Upper lobe of left lung (tissue), 6 donors: ENCODE results near the gene HPD. TPM values are rescaled to one million over a fixed set of nuclear protein-coding genes. Genes with fewer than 3 reads are reported as not detected.

ENCODE experiments used
- ATAC-seq, 2 donors: fragments of 200-7000 bp; cut with Tn5 transposase; one replicate each; pipeline ENCODE4 v1.9.1; 2022; ENCODE audit warnings: mild to moderate bottlenecking in 2 of 2, moderate library complexity in 2 of 2; ENCODE audit not compliant: low FRiP score in 2 of 2
- DNase-seq, 2 donors: peaks; one replicate each; pipeline ENCODE4 v3.0.0-alpha.2; 2019 to 2020
- H3K27ac ChIP-seq, 4 donors: fragments of 200-600 bp; sonication (generic); one replicate each; pipeline ENCODE4 v1.5.1; 2016 to 2019
- H3K27me3 ChIP-seq, 4 donors: fragments of 200-600 bp; sonication (generic); one replicate each; pipeline ENCODE4 v1.5.1; 2017 to 2019
- H3K36me3 ChIP-seq, 4 donors: fragments of 200-600 bp; sonication (generic); one replicate each; pipeline ENCODE4 v1.5.1; 2016 to 2019
- H3K4me1 ChIP-seq, 4 donors: fragments of 200-600 bp; sonication (generic); one replicate each; pipeline ENCODE4 v1.5.1; 2018 to 2019
- H3K4me3 ChIP-seq, 4 donors: fragments of 200-600 bp; sonication (generic); one replicate each; pipeline ENCODE4 v1.5.1; 2017 to 2019; ENCODE audit warnings: mild to moderate bottlenecking in 2 of 4, moderate library complexity in 1 of 4
- H3K9me3 ChIP-seq, 4 donors: fragments of 200-600 bp; sonication (generic); one replicate each; pipeline ENCODE4 v1.5.1; 2018 to 2019
- CTCF ChIP-seq, 6 experiments: fragments of 450-650 bp in 4 of 6; fragments of 200-600 bp in 2 of 6; sonication (generic) in 2 of 6; IDR thresholded peaks; one replicate each; pipeline ENCODE4 v1.5.1; 2016 to 2019; ENCODE audit warnings: antibody characterized with exemption in 6 of 6
- EP300 ChIP-seq, 4 donors: sonication (generic); formaldehyde crosslinking; IDR thresholded peaks; one replicate each; pipeline ENCODE4 v1.5.1; 2017; ENCODE audit warnings: antibody characterized with exemption in 4 of 4, control low read depth in 2 of 4
- POLR2A ChIP-seq, 4 donors: fragments of 450-650 bp; IDR thresholded peaks; one replicate each; pipeline ENCODE4 v1.5.1; 2016 to 2017; ENCODE audit warnings: antibody characterized with exemption in 4 of 4, mild to moderate bottlenecking in 2 of 4
- POLR2AphosphoS5 ChIP-seq, 2 donors: sonication (generic); formaldehyde crosslinking; IDR thresholded peaks; one replicate each; pipeline ENCODE4 v1.5.1; 2017; ENCODE audit warnings: antibody characterized with exemption in 2 of 2
- WGBS, 2 donors: methylation state at CpG; one replicate each; pipeline ENCODE4 v1.1.5; 2017 to 2018; 5-methylcytosine and 5-hydroxymethylcytosine counted together
- total RNA-seq, 6 donors: library from RNA; depleted of rRNA in 4 of 6; stranded (reverse); fragments of >200 nt in 4 of 6; gene quantifications; one replicate each; pipeline versions ENCODE4 v1.1.0 to v1.2.1, GENCODE V29; 2016 to 2021
- donor health status: DM: no; HTN: no; CAD: no; lungs with moderate emphysema.
- donor health status: DM: no; HTN: yes; CAD: no; lungs with severe emphysema.

HPD gene
- total RNA-seq, 6 donors from 2014 or later, result 1.1 to 7.3 (median 1.7) TPM; not detected in 1

- Histone ChIP-seq H3K27ac (no peak overlapping the region), H3K36me3 (peaks cover 57 to 80% (median 71%) of the 10 kb centered on the region in 4 donors), H3K27me3 (no peaks in the 10 kb centered on the region), H3K4me1 (peaks cover 18 to 19% (median 19%) of the 10 kb centered on the region in 4 donors), H3K9me3 (no peaks in the 10 kb centered on the region), H3K4me3 (no peak overlapping the region)
- ATAC-seq (no peak), DNase-seq (peak in 1 of 2 donors; percentile 82)
- 93 to 96% methylated on average over 34 to 47 of the region's 47 CpGs for whole genome bisulfite sequencing, 2 donors
- TF ChIP-seq POLR2AphosphoS5 (IDR thresholded peaks at IDR 0.05), result no peak
- TF ChIP-seq POLR2A (IDR thresholded peaks at IDR 0.05), result no peak
- no peak for TF ChIP-seq CTCF (IDR thresholded peaks at IDR 0.05)
- TF ChIP-seq EP300 (IDR thresholded peaks at IDR 0.05), result no peak
These were observed 41.6 kb downstream of the HPD start for GRCh38 chr12:121816925-121817647.

- peaks cover 35 to 37% (median 37%) of the 10 kb centered on the region in 4 donors for H3K4me1 ChIP-seq
- no peak overlapping the region for H3K4me3 ChIP-seq
- peaks cover 51 to 72% (median 67%) of the 10 kb centered on the region in 4 donors for H3K36me3 ChIP-seq
- DNase-seq (no peak), ATAC-seq (no peak)
- 90 to 92% methylated on average over 8 of the region's 8 CpGs for WGBS, 2 donors
- TF ChIP-seq EP300 (IDR thresholded peaks at IDR 0.05), result no peak
- no peak for TF ChIP-seq CTCF (IDR thresholded peaks at IDR 0.05)
- TF ChIP-seq POLR2A (IDR thresholded peaks at IDR 0.05), result no peak
- no peak for TF ChIP-seq POLR2AphosphoS5 (IDR thresholded peaks at IDR 0.05)
- H3K27ac ChIP-seq, result no peak overlapping the region
- H3K27me3 ChIP-seq, result no peaks in the 10 kb centered on the region
- no peaks in the 10 kb centered on the region for H3K9me3 ChIP-seq
These were observed 43.4 kb downstream of the HPD start for GRCh38 chr12:121815263-121815662.

- ATAC-seq (no peak), DNase-seq (peak in 1 of 2 donors; percentile 84)
- Histone ChIP-seq H3K27me3 (no peaks in the 10 kb centered on the region), H3K36me3 (peaks cover 46 to 72% (median 67%) of the 10 kb centered on the region in 4 donors), H3K4me3 (no peak overlapping the region), H3K27ac (no peak overlapping the region), H3K4me1 (peaks cover 37 to 40% (median 39%) of the 10 kb centered on the region in 4 donors), H3K9me3 (no peaks in the 10 kb centered on the region)
- TF ChIP-seq POLR2AphosphoS5 (IDR thresholded peaks at IDR 0.05), result no peak
- no peak for TF ChIP-seq CTCF (IDR thresholded peaks at IDR 0.05)
- TF ChIP-seq POLR2A (IDR thresholded peaks at IDR 0.05), result no peak
- no peak for TF ChIP-seq EP300 (IDR thresholded peaks at IDR 0.05)
- WGBS, 2 donors, result 96 to 98% methylated on average over 11 to 23 of the region's 31 CpGs
These were observed 44.1 kb downstream of the HPD start for GRCh38 chr12:121814429-121815119.

- TF ChIP-seq EP300 (IDR thresholded peaks at IDR 0.05), result no peak
- TF ChIP-seq POLR2A (IDR thresholded peaks at IDR 0.05), result no peak
- TF ChIP-seq CTCF (IDR thresholded peaks at IDR 0.05), result no peak
- TF ChIP-seq POLR2AphosphoS5 (IDR thresholded peaks at IDR 0.05), result no peak
- Histone ChIP-seq H3K9me3 (no peaks in the 10 kb centered on the region), H3K36me3 (peaks cover 45 to 72% (median 67%) of the 10 kb centered on the region in 4 donors), H3K27ac (peak overlapping the region in 2 of 4 donors; percentile 78 to 83), H3K4me1 (peaks cover 37 to 44% (median 39%) of the 10 kb centered on the region in 4 donors), H3K27me3 (no peaks in the 10 kb centered on the region), H3K4me3 (no peak overlapping the region)
- ATAC-seq, result no peak
- WGBS, 2 donors, result 91 to 95% methylated on average over 3 to 6 of the region's 14 CpGs
- DNase-seq, result no peak
These were observed 44.7 kb downstream of the HPD start for GRCh38 chr12:121813951-121814350.
